Putamen (tissue), 1 donor: Measurements from ENCODE around the gene DHX9.

ENCODE experiments used
- DNase-seq: peaks from one replicate; pipeline ENCODE4 v3.0.0-alpha.2; 2016; ENCODE audit warnings: low spot score

The DHX9 gene

DNA sequence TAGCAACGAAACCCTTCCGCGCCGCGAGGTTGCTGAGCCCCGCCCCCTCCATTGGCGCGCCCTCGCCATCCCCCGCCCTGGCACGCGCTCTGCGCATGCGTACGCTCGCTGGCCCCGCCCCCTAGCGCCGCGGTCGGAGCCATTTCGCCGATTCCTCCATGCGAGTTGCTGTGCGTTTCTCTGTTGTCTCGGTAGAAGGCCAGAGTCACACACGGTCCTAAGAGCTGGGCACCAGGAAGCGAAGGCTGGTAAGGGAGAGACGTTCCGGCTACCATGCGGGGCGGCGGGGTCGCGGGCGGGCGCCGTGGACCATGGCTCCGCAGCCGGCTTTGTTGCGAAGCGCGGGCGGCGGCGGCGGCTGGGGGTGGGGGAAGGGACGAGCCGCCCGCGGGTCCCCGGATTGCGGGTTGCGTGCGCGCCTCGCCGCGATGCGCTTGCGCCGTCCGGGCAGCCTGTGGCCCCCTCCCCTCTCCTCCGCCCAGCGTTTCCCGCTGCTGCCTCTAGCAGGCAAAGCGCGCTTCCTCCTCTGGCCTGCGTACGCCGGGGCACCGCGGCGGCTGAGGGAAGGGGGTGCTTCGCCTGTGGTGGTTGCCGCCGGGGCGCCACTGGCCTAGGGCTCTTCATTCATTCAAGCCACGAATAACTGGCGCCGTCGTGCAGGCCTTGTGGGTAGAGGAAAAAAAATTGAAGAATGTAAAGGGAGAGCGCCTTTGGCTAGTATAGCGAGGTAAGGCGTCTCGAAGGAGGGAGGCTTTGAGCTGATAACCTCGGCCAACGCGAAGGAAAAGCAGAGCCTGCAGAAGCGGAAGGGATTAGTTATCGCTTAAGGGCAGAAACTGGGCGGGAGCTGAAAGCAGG is at the start of gene DHX9:
Gene DHX9, plus strand, starts transcription at position 139 of the 858 bp plus-strand sequence. CDS start 3,220 bp downstream, outside the sequence.
- DNase-seq: peak; percentile 91

DNA sequence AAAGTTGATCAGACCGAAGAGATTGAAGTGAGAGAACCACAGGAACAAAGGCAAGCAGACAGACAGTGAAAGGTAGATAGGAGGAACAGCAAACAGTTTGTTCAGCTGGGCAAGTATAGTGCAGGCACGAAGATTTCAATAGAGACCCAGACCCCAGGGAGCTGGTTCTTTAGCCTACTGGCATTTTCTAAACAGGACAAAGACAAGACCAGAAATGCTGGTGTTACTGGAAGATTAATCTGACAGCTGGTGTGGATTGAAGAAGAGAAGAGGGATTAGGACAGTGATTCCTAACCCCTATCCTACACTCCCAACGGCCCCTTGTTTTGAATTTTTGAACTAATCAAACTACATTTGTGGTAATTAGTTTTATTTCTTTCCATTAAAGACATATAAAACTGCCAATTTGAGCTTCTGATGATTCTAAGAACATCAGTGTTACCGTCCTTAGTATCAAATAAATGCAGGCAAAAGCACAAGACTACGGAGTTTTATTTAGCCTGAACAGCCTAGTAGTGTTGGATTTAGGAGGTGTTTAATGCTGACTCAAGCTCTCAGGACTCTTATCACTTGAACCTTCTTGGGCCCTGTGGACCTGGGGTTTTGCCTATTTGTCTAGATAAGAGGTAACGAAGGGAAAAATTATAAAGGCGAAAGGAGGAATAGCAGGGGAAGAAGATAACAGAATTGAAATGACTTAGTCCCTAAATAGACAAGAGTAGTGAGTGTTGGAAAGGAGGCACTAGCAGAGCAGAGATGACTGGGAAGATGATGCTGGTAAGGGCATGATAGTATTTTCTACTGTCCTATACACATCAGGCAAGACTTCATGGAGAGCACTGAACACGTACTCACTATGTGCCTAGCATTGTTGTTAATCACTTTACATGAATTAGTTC is 47.6 kb upstream of the DHX9 start:
- DNase-seq: no peak

DNA sequence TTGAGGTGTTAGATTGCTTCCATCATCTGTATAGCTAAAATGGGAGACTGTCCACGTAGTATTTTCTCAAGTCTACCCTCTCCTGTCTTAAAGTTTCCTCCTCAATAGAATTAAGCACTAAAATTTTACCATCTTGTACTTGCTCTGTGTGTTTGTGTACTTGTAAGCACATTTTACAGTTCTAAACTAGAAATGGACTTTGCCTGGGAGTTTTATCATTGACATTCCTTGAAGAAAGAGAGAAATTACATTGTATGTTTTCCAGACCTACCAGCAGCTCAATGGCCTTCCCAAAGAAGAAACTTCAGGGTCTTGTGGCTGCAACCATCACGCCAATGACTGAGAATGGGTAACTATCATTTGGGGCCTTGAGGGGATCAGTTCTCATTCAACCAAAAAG is 45.1 kb upstream of the DHX9 start:
- DNase-seq: no peak

DNA sequence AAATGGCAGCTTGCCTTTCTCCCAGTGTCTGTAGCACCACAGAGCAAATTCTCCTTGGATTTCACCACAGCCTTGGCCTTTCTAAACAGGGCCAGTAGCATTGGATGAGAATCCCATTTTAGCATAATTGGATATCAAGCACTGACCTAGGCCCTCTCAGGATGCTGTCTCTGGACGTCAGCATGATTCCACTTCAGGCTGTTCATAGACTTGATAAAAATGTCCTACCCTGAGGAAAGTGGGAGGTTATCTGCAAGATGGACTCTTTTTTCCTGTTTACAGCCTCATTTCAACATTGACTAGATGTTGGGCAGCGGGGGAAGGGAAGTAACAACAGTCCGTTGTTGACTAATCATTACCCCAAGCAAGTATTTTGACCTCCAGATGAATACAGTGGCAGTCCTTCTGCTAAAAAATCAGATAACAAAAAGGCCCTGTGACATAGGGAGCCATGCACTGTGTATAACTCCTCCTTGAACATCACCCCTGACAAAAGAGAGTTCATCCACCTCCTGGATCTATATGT is 44.4 kb upstream of the DHX9 start:
- DNase-seq: no peak

DNA sequence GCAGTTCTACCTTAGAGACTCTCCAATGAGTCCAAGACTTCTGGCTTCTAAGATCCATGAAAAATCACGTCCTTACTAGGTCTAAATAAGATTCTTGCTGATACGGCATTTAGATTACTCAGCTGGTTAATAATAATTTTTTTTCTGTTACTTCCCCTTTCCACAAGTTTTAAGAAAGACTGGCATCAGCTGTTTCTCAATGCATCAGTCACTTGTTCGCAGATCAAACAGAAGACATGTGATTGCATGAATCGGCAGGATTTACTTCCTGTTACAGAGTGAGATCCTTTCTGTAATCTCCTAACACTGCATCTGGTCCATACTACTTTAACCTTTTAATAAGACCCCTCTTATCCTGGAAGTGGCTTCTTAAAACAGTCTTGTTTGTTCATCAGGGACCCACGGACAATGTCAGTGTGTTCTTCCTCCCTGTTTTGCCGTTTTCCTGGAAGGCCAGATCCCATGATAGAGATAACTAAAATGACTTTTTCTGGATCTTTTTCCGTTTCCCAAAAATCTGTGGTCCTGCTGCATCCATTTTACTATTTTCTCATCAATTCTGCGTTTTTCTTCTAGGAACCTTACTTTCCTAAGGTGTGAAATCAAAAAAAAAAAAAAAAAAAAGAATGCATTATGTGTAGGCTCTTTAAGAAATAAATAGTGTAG is 43.5 kb upstream of the DHX9 start:
- DNase-seq: no peak

DNA sequence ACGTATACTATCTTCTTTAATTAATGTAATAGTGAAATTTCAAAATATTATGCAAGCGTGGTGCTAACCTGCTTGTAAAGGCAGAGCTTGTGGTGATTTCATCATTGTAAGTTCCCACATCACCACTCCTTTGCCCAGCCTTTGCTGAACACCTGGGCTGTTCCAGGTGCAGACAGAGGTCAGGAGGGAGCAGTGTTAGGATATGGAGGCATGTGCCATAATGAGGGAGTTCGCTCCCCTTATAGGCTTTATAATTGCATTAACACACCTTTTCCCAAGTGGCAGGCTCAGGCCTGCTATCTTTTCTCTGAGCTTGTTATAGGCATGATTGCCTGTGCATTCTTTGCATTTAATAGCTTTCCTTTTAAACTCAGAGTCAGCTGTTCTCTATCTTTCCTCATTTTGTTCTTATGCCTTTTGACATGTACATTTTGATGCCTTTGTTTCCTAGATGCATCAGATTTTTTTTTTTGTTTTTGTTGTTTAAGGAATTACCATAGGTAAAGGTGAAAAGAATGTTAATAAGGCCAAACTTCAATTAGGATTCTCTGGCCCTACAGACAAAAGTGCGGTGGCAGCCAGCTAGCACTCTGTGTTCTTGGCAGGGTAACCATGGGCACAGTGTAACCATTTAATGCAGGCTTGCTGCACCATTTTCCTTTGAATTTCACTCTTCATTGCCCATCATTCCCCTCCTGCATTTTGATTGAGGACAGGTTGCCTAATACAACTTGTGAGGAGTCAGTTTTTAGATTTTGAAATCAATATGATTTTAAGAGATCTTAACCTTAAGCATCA is 36.9 kb upstream of the DHX9 start:
- DNase-seq: peak; percentile 45

DNA sequence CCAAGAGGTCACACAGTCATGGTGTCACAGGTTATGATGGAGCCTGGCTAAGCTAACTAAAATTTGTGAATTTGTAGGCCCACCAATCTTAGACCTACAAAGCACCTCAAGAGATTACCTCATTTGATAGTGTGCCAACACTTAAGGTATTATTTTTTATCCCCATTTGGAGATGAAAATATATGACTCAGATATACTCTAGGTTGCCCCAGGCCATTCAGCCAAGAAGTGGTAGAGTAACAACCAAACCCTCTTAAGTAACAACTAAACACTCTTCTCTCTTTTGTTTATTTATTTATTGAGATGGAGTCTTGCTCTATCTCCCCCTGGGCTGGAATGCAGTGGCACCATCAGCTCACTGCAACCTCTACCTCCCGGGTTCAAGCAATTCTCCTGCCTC is 35.3 kb upstream of the DHX9 start:
- no peak for DNase-seq

DNA sequence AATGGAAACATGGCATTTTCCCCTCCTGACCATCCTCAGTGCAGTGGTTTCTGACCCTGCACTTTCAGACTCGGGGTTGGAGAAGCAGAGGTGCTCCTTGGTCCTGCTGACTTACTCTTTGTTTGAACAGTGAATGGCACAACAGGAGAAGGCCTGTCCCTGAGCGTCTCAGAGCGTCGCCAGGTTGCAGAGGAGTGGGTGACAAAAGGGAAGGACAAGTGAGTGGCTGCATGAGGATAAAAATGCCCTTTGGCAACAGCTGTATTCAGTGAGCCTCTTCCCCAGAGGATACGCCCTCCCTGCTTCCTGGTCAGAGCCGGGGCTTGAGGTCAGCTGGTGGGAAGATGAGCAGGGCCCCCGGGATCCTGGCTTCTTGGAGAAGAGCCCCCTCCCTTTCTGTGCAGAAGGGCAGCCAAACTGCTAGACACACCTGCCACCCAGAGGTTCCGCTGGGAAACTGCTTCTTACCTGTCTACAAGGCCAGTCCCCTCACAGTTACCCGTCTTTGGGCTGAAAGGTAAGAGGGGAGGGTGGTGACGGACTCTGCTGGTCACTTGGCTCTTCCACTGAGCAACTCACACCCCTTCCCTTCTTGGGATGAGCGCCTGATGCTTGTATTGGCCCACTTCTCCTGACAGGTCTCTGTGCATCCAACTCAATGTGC is 33.0 kb upstream of the DHX9 start:
- no peak for DNase-seq

DNA sequence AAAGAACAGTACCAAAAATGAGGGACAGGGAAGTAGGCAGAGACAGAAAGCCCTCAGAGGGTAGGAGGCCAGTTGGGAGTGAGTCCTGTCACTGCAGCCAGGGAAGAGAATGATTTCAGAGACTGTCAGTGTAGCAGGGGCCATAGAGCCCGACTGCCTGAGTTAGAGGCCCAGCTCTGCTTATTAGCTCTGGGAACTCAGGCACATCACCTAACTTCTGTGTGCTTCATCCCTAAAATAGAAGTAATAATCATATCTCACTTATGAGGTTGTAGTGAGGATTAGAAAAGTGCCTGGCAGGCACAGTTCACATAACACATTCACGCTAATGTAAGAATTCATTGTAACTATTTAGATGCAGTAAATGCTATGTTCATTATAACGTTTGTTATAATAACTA is 31.2 kb upstream of the DHX9 start:
- DNase-seq: no peak

DNA sequence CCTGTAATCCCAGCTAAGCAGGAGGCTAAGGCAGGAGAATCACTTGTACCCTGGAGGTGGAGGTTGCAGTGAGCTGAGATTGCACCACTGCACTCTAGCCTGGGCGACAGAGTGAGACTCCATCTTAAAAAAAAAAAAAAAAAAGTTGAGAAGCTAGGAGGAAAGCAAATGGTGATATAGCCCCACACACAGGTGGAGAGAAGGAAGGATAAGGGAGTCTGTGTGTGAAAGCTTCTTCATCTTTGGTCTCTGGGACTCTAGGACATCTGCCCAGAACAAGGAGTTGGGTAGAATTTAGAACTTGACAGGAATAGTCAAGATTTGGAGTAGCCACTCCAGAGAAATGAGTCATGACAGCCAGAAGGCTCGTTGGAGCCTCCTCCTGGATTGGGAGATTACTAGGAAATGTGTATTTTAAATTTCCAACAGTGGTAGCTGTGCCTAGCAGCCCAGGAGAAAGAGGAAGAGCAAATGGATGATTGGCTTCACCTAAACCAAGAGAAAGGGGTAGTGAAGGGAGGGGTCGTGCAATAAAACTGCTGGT is 29.7 kb upstream of the DHX9 start:
- no peak for DNase-seq

DNA sequence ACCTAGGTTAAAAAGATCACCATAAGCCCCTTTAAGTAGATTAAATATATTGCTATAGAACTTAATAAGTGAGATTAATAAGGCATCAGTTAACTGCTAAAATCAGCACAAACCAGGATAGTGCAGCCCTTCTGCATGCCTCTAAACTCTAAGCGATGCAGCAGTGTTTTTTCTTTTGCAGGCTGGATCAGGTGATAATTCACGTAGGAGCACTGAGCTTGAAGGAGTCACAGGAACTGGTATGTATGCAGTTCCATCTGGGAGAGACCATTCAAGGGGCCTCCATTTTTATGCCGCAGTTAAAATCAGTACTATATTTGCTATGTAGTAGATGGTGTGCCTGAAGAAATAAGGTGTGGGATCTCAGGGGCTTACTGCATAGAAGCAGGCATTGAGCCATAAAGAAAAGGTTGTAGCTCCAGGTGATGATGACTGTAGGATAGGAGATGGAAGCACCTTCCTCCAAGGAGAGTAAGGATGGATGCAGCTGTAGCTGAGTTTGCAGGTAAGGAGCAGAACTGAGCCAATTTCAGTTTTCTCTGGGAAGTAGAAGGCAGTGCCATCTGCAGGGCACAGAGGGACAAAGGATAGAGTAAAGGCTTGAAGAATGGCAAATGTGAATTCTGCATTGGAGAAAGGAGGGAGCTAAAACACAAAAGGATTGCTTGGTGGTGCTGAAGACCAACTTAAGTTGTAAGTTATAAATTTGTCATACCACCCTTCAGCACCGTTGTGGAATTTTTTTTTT is 27.0 kb upstream of the DHX9 start:
- no peak for DNase-seq

DNA sequence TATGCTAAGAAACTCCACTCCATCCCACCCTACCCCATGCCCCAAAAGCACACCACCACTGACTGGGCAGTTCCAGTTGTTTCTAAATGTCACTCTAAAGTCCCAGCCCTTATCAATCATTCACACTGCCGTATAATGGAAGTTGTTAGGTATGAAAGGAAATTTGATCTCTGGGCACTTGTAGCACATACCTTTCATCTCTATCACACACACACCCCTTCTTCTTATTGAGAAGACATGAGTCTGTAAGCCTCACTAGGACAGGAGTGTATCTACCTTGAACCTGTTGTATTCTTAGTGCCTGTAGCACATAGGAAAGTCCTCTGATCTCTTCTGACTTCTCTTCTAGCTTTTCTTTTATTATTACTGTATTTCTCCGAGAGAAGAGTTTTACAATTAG is 22.3 kb upstream of the DHX9 start:
- no peak for DNase-seq

DNA sequence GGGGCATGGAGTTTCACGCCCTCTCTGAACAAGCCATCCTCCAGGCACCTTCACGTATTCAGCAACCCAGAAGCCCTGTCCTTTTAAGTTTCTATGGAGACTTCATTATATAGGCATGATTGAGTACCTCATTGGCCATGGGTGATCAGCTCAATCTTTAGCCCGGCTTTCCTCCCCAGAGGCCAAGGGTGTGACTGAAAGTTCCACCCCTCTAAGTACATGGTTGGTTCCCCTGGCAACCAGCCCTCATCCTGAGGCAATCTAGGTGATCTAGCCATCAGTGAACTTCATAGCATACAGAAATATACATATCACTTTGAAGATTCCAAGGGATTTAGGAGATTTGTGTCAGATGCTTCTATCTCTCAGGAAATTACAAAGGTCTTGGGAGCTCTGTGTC is 21.3 kb upstream of the DHX9 start:
- DNase-seq: no peak

DNA sequence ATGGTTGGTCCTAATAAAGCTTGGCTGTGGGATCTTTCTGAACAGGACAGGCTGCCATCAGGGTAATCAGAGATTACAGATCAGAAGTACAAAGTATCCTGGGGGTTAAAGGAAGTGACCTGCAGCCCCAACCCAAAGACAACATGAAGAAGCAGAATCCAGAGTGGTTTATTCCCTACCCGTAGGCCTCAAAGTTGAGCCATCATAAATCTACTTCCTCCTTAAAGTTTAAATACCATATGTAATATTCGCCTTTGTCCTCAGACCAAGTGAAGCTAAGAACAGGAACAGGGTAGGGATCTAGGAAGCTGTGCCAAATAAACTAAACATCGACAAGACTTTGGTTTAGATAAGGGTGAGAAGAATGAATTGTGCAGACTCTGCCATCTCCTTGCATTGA is 15.9 kb upstream of the DHX9 start:
- DNase-seq: no peak

DNA sequence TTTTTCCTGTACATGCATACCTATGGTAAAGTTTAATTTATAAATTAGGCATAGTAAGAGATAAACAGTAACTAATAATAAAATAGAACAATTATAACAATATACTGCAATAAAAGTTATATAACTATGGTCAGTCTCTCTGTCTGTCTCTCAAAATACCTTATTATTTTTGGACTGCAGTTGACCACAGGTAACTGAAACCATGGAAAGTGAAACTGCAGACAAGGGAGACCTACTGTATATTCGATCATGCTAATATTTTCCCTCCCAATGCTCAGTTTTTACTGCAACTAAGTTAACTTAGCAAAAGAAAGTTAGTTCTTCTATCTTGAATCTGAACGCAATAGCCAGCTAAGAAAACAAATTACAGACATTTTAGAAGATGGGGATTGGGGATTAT is 12.3 kb upstream of the DHX9 start:
- no peak for DNase-seq

DNA sequence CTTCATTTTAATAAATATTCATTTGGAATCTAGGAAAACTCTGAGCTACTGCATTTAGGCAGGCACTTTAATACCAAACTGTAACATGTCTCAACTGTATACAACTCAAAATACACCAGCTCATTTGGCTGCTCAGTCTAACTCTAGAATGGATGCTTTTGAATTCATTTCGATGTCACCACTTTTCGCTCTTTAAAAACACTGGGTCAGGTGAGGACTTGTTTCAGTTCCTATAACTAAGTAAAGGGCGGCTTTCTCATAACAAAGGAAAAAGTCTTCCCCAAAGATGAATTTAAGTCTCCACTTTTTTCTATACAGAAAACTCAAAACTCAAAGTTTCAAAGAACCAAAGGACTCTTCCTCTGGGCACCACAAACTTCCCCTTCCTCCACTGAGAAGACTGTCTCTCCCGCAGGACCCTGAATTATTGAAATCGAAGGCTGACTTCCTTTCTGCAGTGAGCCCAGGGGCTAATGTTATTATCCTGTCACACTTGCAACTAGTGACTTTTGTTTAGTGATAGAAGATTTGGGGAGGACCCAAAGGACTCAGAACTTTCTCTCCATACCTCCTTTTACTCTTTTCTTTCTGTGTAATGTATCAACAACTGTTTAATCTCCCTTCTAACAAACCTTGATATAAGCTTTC is 9.7 kb upstream of the DHX9 start:
- no peak for DNase-seq

DNA sequence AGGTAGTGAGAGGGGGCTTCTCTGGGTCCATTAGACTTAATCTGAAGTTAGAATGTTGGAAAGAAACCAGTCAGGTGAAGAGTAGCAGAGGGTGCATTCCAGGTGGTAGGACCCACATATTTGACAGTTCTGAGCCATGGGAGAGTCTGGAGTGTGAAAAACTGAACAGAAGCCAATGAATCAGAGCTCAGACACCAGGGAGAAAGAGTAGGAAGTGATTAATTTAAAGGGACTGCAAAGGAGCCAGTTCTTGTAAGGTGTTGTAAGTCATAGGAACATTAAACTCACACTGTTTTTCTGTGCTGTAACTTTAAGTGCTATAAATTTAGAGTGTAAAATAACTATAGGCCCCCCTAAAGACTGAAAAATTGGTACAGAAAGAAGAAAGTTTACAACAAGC is 5.9 kb upstream of the DHX9 start:
- no peak for DNase-seq

DNA sequence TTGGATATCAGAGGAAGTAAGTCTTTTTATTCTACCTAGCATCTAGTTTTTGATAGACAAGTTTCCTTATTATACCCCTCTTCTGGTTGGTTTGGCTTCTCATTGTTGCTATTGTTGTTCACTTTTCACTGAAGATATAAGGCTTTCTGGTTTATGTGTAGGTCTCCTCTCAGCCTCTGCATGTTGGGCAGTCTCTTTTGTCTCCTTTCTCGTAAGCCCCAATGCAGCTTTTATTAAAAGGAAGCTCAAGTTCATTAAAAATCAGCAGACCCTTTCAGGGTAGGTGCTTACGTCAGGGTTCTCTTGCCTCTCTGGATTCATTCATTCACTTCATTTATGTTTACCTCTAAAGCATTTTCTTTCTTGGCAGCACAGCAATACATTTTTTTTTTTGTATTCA is 4.8 kb upstream of the DHX9 start:
- no peak for DNase-seq

DNA sequence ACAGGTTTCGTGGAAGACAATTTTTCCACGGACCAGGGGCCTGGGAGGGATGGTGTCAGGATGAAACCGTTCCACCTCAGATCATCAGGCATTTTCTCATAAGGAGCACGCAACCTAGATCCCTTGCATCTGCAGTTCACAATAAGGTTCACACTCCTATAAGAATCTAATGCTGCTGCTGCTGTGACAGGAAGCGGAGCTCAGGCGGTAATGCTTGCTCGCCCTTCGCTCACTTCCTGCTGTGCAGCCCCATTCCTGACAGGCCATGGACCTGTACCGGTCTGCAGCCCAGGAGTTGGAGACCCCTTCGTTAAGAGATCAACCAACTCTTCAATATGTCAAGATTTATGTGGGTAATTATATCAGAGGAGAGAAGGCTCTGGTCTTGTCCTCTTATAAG is 3.3 kb upstream of the DHX9 start:
- no peak for DNase-seq
